Caco-2 (cell line): Measurements from ENCODE around the gene PRELID3B. TPM values are rescaled to one million over a fixed set of nuclear protein-coding genes. Genes with fewer than 3 reads are reported as not detected.

ENCODE experiments used
- BruUV-seq: library from RNA; stranded (reverse); fragments of 400-500 nt; replicated peaks from 2 replicates; lab custom pipeline; 2021; lab: Mats Ljungman, UMichigan
- CTCF ChIA-PET: fragments of 300-600 bp; sonication (Branson Sonifier 250); formaldehyde crosslinking; loops from one replicate; lab custom pipeline; 2022; ENCODE audit warnings: antibody characterized with exemption; lab: Charles Lee
- POLR2A ChIA-PET: fragments of 300-600 bp; sonication (Branson Sonifier 250); formaldehyde crosslinking; loops from one replicate; lab custom pipeline; 2022; ENCODE audit warnings: antibody characterized with exemption; lab: Charles Lee
- DNase-seq, 2 experiments: peaks; one replicate each; pipeline versions ENCODE4 v3.0.0 to v3.0.0-alpha.2; 2020 to 2022
- H3K27me3 ChIP-seq: replicated peaks from 2 replicates; pipeline ENCODE4 v1.6.0; 2011; ENCODE audit warnings: low read length; ENCODE audit not compliant: control insufficient read depth, insufficient read depth
- H3K36me3 ChIP-seq: 2 replicates; pipeline ENCODE4 v1.5.1; 2011; ENCODE audit warnings: low read length; ENCODE audit not compliant: control insufficient read depth, insufficient read depth
- H3K4me1 ChIP-seq: fragments of 250-450 bp; sonication (Bioruptor Pico); 2 replicates; pipeline ENCODE4 v1.5.1; 2020; ENCODE audit warnings: mild to moderate bottlenecking
- H3K4me3 ChIP-seq: 2 replicates; pipeline ENCODE4 v1.5.1; 2011; ENCODE audit warnings: low read depth, mild to moderate bottlenecking, control low read depth, low read length
- H3K9me3 ChIP-seq: fragments of 250-450 bp; sonication (Bioruptor Pico); 2 replicates; pipeline ENCODE4 v1.5.1; 2020; ENCODE audit warnings: mild to moderate bottlenecking, moderate library complexity
- H3K27ac Mint-ChIP-seq: one replicate; pipeline ENCODE4 v1.8.0; 2022; ENCODE audit warnings: mixed read lengths; ENCODE audit not compliant: unreplicated experiment
- H3K27me3 Mint-ChIP-seq: one replicate; pipeline ENCODE4 v1.8.0; 2022; ENCODE audit warnings: mixed read lengths; ENCODE audit not compliant: insufficient read depth, unreplicated experiment
- H3K36me3 Mint-ChIP-seq: one replicate; pipeline ENCODE4 v1.8.0; 2022; ENCODE audit warnings: mild to moderate bottlenecking, mixed read lengths; ENCODE audit not compliant: insufficient read depth, unreplicated experiment
- H3K4me1 Mint-ChIP-seq: one replicate; pipeline ENCODE4 v1.8.0; 2022; ENCODE audit warnings: low read depth, mixed read lengths; ENCODE audit not compliant: unreplicated experiment
- H3K4me3 Mint-ChIP-seq: one replicate; pipeline ENCODE4 v1.8.0; 2022; ENCODE audit warnings: mild to moderate bottlenecking, moderate library complexity, mixed read lengths; ENCODE audit not compliant: unreplicated experiment
- H3K9me3 Mint-ChIP-seq: one replicate; pipeline ENCODE4 v1.8.0; 2022; ENCODE audit warnings: mixed read lengths; ENCODE audit not compliant: unreplicated experiment
- CTCF ChIP-seq, 2 experiments: fragments of 200-600 bp in 1 of 2; IDR thresholded peaks; 1 replicate in 1 of 2; 2 replicates in 1 of 2; pipeline versions ENCODE4 v1.5.1 to v1.8.0; 2011 to 2022; ENCODE audit warnings: antibody characterized with exemption in 1 of 2, control low read depth in 1 of 2, inconsistent platforms in 1 of 2, low read depth in 1 of 2, low read length in 1 of 2, mild to moderate bottlenecking in 1 of 2, moderate library complexity in 1 of 2; ENCODE audit not compliant: insufficient read depth in 1 of 2, severe bottlenecking in 1 of 2, unreplicated experiment in 1 of 2
- intact Hi-C: fragments of 100-400 bp; cut with micrococcal nuclease; formaldehyde crosslinking; loops from one replicate; pipeline ENCODE4 v1.10.0; 2022; ENCODE audit not compliant: unreplicated experiment
- total RNA-seq: library from RNA; stranded (reverse); gene quantifications from 2 replicates; pipeline ENCODE4 v1.2.3, GENCODE V29; 2022

Gene PRELID3B
- total RNA-seq, 1 experiment from 2014 or later: 171 TPM

GRCh38 chr20:59000326-59000725 is 42.3 kb downstream of the PRELID3B start:
- Histone ChIP-seq H3K36me3 (peaks cover 25% of the 10 kb centered on the region), H3K9me3 (no peaks in the 10 kb centered on the region), H3K4me3 (no peak overlapping the region), H3K4me1 (peaks cover 18% of the 10 kb centered on the region), H3K27me3 (no peaks in the 10 kb centered on the region)
- Mint-ChIP-seq H3K27me3 (no peaks in the 10 kb centered on the region), H3K27ac (no peak overlapping the region), H3K4me1 (peaks cover 24% of the 10 kb centered on the region), H3K4me3 (no peak overlapping the region), H3K36me3 (peaks cover 86% of the 10 kb centered on the region), H3K9me3 (no peaks in the 10 kb centered on the region)
- POLR2A ChIA-PET: no interaction called here
- no peak for DNase-seq
- intact Hi-C loops: no loop called here
- CTCF ChIA-PET: interaction anchor here (0.7 kb wide), 1 partner anchor 769 kb away, joined by 4 read pairs; no protein-coding TSS in a partner anchor
- TF ChIP-seq CTCF (IDR thresholded peaks at IDR 0.05; ENCODE audit: insufficient read depth in 1 of 2, low read depth in 1 of 2, low read length in 1 of 2, severe bottlenecking in 1 of 2, unreplicated experiment in 1 of 2): no peak
- no TSS peak for BruUV-seq

GRCh38 chr20:58998656-58999055 is 43.9 kb downstream of the PRELID3B start:
- Mint-ChIP-seq H3K4me1 (peaks cover 20% of the 10 kb centered on the region), H3K27ac (no peak overlapping the region), H3K27me3 (no peaks in the 10 kb centered on the region), H3K4me3 (no peak overlapping the region), H3K9me3 (no peaks in the 10 kb centered on the region), H3K36me3 (peaks cover 94% of the 10 kb centered on the region)
- peaks cover 31% of the 10 kb centered on the region for H3K36me3 ChIP-seq
- ChIA-PET POLR2A (no interaction called here), CTCF (interaction anchor here (2.3 kb wide), 1 partner anchor 128 kb away, joined by 5 read pairs; no protein-coding TSS in a partner anchor)
- intact Hi-C loops: no loop called here
- DNase-seq: peak in 1 of 2 experiments; percentile 39
- no peak overlapping the region for H3K4me3 ChIP-seq
- no peaks in the 10 kb centered on the region for H3K9me3 ChIP-seq
- no peaks in the 10 kb centered on the region for H3K27me3 ChIP-seq
- no peak for TF ChIP-seq CTCF (IDR thresholded peaks at IDR 0.05; ENCODE audit: insufficient read depth in 1 of 2, low read depth in 1 of 2, low read length in 1 of 2, severe bottlenecking in 1 of 2, unreplicated experiment in 1 of 2)
- BruUV-seq: no TSS peak
- H3K4me1 ChIP-seq: peaks cover 15% of the 10 kb centered on the region

GRCh38 chr20:58997141-58997770 is 45.3 kb downstream of the PRELID3B start:
- peaks cover 100% of the 10 kb centered on the region for H3K36me3 Mint-ChIP-seq
- no peak for TF ChIP-seq CTCF (IDR thresholded peaks at IDR 0.05; ENCODE audit: insufficient read depth in 1 of 2, low read depth in 1 of 2, low read length in 1 of 2, severe bottlenecking in 1 of 2, unreplicated experiment in 1 of 2)
- POLR2A ChIA-PET: no interaction called here
- H3K27ac Mint-ChIP-seq: no peak overlapping the region
- CTCF ChIA-PET: interaction anchor here (2.3 kb wide), 1 partner anchor 127 kb away, joined by 5 read pairs; no protein-coding TSS in a partner anchor
- no peaks in the 10 kb centered on the region for H3K27me3 Mint-ChIP-seq
- H3K9me3 Mint-ChIP-seq: no peaks in the 10 kb centered on the region
- BruUV-seq: no TSS peak
- peaks cover 27% of the 10 kb centered on the region for H3K36me3 ChIP-seq
- H3K4me1 ChIP-seq: peaks cover 15% of the 10 kb centered on the region
- no peaks in the 10 kb centered on the region for H3K9me3 ChIP-seq
- H3K4me1 Mint-ChIP-seq: peaks cover 19% of the 10 kb centered on the region
- no peak for DNase-seq
- H3K4me3 Mint-ChIP-seq: no peak overlapping the region
- intact Hi-C loops: no loop called here
- no peak overlapping the region for H3K4me3 ChIP-seq
- no peaks in the 10 kb centered on the region for H3K27me3 ChIP-seq
